MM.1S (cell line): Measurements from ENCODE around the gene MTHFD1L.
"Not testable (repeated sequence)": the region's sequence is repeated elsewhere in the genome, so short reads cannot be mapped to it uniquely, and the experiment has no call there.

Experiments
- DNase-seq: peaks from one replicate; pipeline ENCODE4 v3.0.0-alpha.2; 2015
- H2AFZ ChIP-seq: fragments of 300-600 bp; sonication (generic); 2 replicates; pipeline ENCODE4 v1.6.0; 2016; ENCODE audit warnings: antibody characterized with exemption, low read length
- H3F3A ChIP-seq: fragments of 300-600 bp; sonication (generic); 2 replicates; pipeline ENCODE4 v1.6.1; 2016; ENCODE audit warnings: mild to moderate bottlenecking, antibody characterized with exemption, low read length, moderate library complexity, mixed read lengths; ENCODE audit not compliant: insufficient read depth
- H3K27ac ChIP-seq: fragments of 300-600 bp; sonication (generic); 2 replicates; pipeline ENCODE4 v1.5.1; 2016; ENCODE audit warnings: mild to moderate bottlenecking, low read length
- H3K27me3 ChIP-seq: fragments of 300-600 bp; sonication (generic); replicated peaks from 2 replicates; pipeline ENCODE4 v1.6.0; 2016; ENCODE audit warnings: low read length; ENCODE audit not compliant: insufficient read depth
- H3K36me3 ChIP-seq: fragments of 300-600 bp; sonication (generic); replicated peaks from 2 replicates; pipeline ENCODE4 v1.6.1; 2016; ENCODE audit warnings: mild to moderate bottlenecking, low read length, mixed read lengths; ENCODE audit not compliant: insufficient read depth
- H3K4me1 ChIP-seq: fragments of 300-600 bp; sonication (generic); 2 replicates; pipeline ENCODE4 v1.6.1; 2016; ENCODE audit warnings: low read length, mixed read lengths
- H3K4me2 ChIP-seq: fragments of 300-600 bp; sonication (generic); 2 replicates; pipeline ENCODE4 v1.6.0; 2016; ENCODE audit warnings: low read depth, low read length
- H3K4me3 ChIP-seq: fragments of 300-600 bp; sonication (generic); 2 replicates; pipeline ENCODE4 v1.5.1; 2016; ENCODE audit warnings: low read length, mixed read lengths
- H3K79me2 ChIP-seq: fragments of 300-600 bp; sonication (generic); 2 replicates; pipeline ENCODE4 v1.6.1; 2016; ENCODE audit warnings: mixed run types, low read length, mixed read lengths
- H3K9ac ChIP-seq: fragments of 300-600 bp; sonication (generic); 2 replicates; pipeline ENCODE4 v1.6.1; 2016; ENCODE audit warnings: low read length, mixed read lengths
- H3K9me2 ChIP-seq: fragments of 300-600 bp; sonication (generic); replicated peaks from 2 replicates; pipeline ENCODE4 v1.6.1; 2016; ENCODE audit warnings: mild to moderate bottlenecking, low read length, mixed read lengths; ENCODE audit not compliant: insufficient read depth
- H3K9me3 ChIP-seq: fragments of 300-600 bp; sonication (generic); replicated peaks from 2 replicates; pipeline ENCODE4 v1.6.1; 2016; ENCODE audit warnings: mild to moderate bottlenecking, low read length, mixed read lengths; ENCODE audit not compliant: insufficient read depth
- H4K20me1 ChIP-seq: fragments of 300-600 bp; sonication (generic); 2 replicates; pipeline ENCODE4 v1.6.1; 2016; ENCODE audit warnings: mild to moderate bottlenecking, low read length, moderate library complexity, mixed read lengths; ENCODE audit not compliant: insufficient read depth
- CTCF ChIP-seq: fragments of 300-600 bp; sonication (generic); IDR thresholded peaks from 2 replicates; pipeline ENCODE4 v1.5.1; 2016; ENCODE audit warnings: antibody characterized with exemption, low read length, mixed read lengths
- EZH2 ChIP-seq: fragments of 300-600 bp; sonication (generic); optimal IDR thresholded peaks from 2 replicates; pipeline ENCODE3; 2017; ENCODE audit warnings: low read depth, mild to moderate bottlenecking, antibody characterized with exemption, low read length, mixed read lengths
- EZH2phosphoT487 ChIP-seq: fragments of 300-600 bp; sonication (generic); IDR thresholded peaks from 2 replicates; pipeline ENCODE4 v1.6.1; 2018; ENCODE audit warnings: antibody characterized with exemption, low read length

The MTHFD1L gene

GRCh38 chr6:150865406-150866146 is at the start of gene MTHFD1L:
Gene MTHFD1L, plus strand, starts transcription at chr6:150865702. Its CDS starts 121 bp downstream, at chr6:150865823.
- Histone ChIP-seq H3K4me2 (peak within 1 kb of the TSS; percentile 59; the same call in 1 of the 2 replicates), H4K20me1 (no peaks in the 10 kb centered on the region), H3K9me3 (no peaks in the 10 kb centered on the region), H3K9ac (peak within 1 kb of the TSS; percentile 63), H2AFZ (peak within 1 kb of the TSS; percentile 83; the same call in 1 of the 2 replicates), H3K79me2 (peaks cover 25% of the 10 kb centered on the region), H3K4me1 (no peaks in the 10 kb centered on the region), H3F3A (no peaks in the 10 kb centered on the region), H3K36me3 (no peaks in the 10 kb centered on the region), H3K27me3 (no peaks in the 10 kb centered on the region), H3K9me2 (no peaks in the 10 kb centered on the region), H3K4me3 (peak within 1 kb of the TSS; percentile 65), H3K27ac (no peak within 1 kb of the TSS)
- DNase-seq: peak; percentile 71
- TF ChIP-seq CTCF (peak; percentile 35), EZH2phosphoT487 (no peak)

GRCh38 chr6:150816554-150816953 is 48.9 kb upstream of the MTHFD1L start:
- H3F3A ChIP-seq, H3K4me1 ChIP-seq, H3K9ac ChIP-seq: not testable (repeated sequence)

GRCh38 chr6:150822932-150823331 is 42.6 kb upstream of the MTHFD1L start:
- Histone ChIP-seq H4K20me1 (no peaks in the 10 kb centered on the region), H3F3A (no peaks in the 10 kb centered on the region), H3K4me3 (no peak overlapping the region), H3K9ac (no peak overlapping the region), H3K9me2 (no peaks in the 10 kb centered on the region), H3K79me2 (no peaks in the 10 kb centered on the region), H3K36me3 (no peaks in the 10 kb centered on the region), H3K27ac (no peak overlapping the region), H3K27me3 (no peaks in the 10 kb centered on the region), H3K4me2 (no peak overlapping the region), H3K9me3 (no peaks in the 10 kb centered on the region), H2AFZ (no peak overlapping the region), H3K4me1 (no peaks in the 10 kb centered on the region)
- TF ChIP-seq CTCF: no peak
- no peak for TF ChIP-seq EZH2
- no peak for TF ChIP-seq EZH2phosphoT487
- DNase-seq: no peak

More at GRCh38 chr6:150816554-150816953, 48.9 kb upstream of the MTHFD1L start:
- not testable (repeated sequence) for H3K27me3 ChIP-seq, H4K20me1 ChIP-seq, DNase-seq, H2AFZ ChIP-seq, H3K27ac ChIP-seq, H3K9me3 ChIP-seq, H3K9me2 ChIP-seq, H3K4me3 ChIP-seq, H3K4me2 ChIP-seq, H3K79me2 ChIP-seq, H3K36me3 ChIP-seq

- H3K4me2 ChIP-seq: no peak overlapping the region
Measured at GRCh38 chr6:150826788-150827187, 38.7 kb upstream of the MTHFD1L start.

GRCh38 chr6:150828107-150828506 is 37.4 kb upstream of the MTHFD1L start:
- not testable (repeated sequence) for H3K36me3 ChIP-seq, H3K27me3 ChIP-seq

More at GRCh38 chr6:150826788-150827187, 38.7 kb upstream of the MTHFD1L start:
- no peak overlapping the region for H3K27ac ChIP-seq
- H2AFZ ChIP-seq: no peak overlapping the region
- H3K27me3 ChIP-seq: no peaks in the 10 kb centered on the region
- H3K79me2 ChIP-seq: no peaks in the 10 kb centered on the region
- H3K36me3 ChIP-seq: no peaks in the 10 kb centered on the region
- H3F3A ChIP-seq: no peaks in the 10 kb centered on the region
- no peaks in the 10 kb centered on the region for H4K20me1 ChIP-seq
- no peak overlapping the region for H3K9ac ChIP-seq
- no peaks in the 10 kb centered on the region for H3K9me3 ChIP-seq
- no peak for TF ChIP-seq EZH2phosphoT487
- no peak for TF ChIP-seq CTCF
- no peak for TF ChIP-seq EZH2
- H3K9me2 ChIP-seq: no peaks in the 10 kb centered on the region
- H3K4me1 ChIP-seq: no peaks in the 10 kb centered on the region
- DNase-seq: no peak
- H3K4me3 ChIP-seq: no peak overlapping the region

More at GRCh38 chr6:150828107-150828506, 37.4 kb upstream of the MTHFD1L start:
- H3K4me1 ChIP-seq, H3K79me2 ChIP-seq, H3K9me3 ChIP-seq, H2AFZ ChIP-seq, DNase-seq, H3K4me2 ChIP-seq, H3F3A ChIP-seq, H4K20me1 ChIP-seq, H3K4me3 ChIP-seq, H3K27ac ChIP-seq, H3K9ac ChIP-seq, H3K9me2 ChIP-seq: not testable (repeated sequence)
